ENCODE measurements around the gene AIG1. TPM values are rescaled to one million over a fixed set of nuclear protein-coding genes. Genes with fewer than 3 reads are reported as not detected.

The AIG1 gene
- total and polyA plus RNA-seq, 12 donors = 21.0 to 55.7 (median 47.2) TPM

- Histone ChIP-seq H3K4me1 (replicated peaks in 1 of 2) (no peaks in the 10 kb centered on the region), H3K4me3 (no peak overlapping the region), H3K36me3 (replicated peaks in 1 of 2) (no peaks in the 10 kb centered on the region), H3K27me3 (no peaks in the 10 kb centered on the region), H3K27ac (no peak overlapping the region), H3K9me3 (replicated peaks in 1 of 3) (no peaks in the 10 kb centered on the region)
- intact Hi-C loops (cut with DNase I) = no loop called here
- WGBS, 4 donors = 59 to 75% (median 73%) methylated on average over 1 of the region's 1 CpG
- TF ChIP-seq CTCF (IDR thresholded peaks at IDR 0.05) (no peak), POLR2A (IDR thresholded peaks at IDR 0.05) (no peak)
- no peak for DNase-seq
Measured at GRCh38 chr6:143332153-143332845, 271.6 kb downstream of the AIG1 start.

DNA sequence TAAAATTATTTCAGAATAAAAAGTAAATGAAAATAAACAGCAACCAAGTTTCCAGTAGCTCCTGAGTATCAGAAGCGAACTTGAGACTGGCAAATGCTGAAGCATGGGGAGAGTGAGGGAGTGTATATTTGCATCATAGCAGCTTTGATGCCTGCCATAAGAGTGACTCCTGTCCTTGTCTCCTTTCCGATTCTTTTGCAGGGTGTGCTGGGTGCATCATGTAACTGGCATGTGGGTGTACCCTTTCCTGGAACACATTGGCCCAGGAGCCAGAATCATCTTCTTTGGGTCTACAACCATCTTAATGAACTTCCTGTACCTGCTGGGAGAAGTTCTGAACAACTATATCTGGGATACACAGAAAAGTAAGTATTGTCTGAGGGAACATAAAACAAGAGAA is 272.4 kb downstream of the AIG1 start:
- WGBS, 4 donors = 83 to 97% (median 96%) methylated on average over 2 of the region's 2 CpGs

GRCh38 chr6:143333749-143334520 is 273.2 kb downstream of the AIG1 start:
- Histone ChIP-seq H3K27ac (no peak overlapping the region), H3K36me3 (replicated peaks in 1 of 2) (no peaks in the 10 kb centered on the region), H3K27me3 (no peaks in the 10 kb centered on the region), H3K9me3 (replicated peaks in 1 of 3) (no peaks in the 10 kb centered on the region), H3K4me3 (no peak overlapping the region), H3K4me1 (replicated peaks in 1 of 2) (no peaks in the 10 kb centered on the region)
- 92 to 95% (median 95%) methylated on average over 7 of the region's 7 CpGs for WGBS, 4 donors
- intact Hi-C loops (cut with DNase I) = no loop called here
- no peak for TF ChIP-seq POLR2A (IDR thresholded peaks at IDR 0.05)
- TF ChIP-seq CTCF (IDR thresholded peaks at IDR 0.05) = no peak
- no peak for DNase-seq

More for the DNA sequence above, 272.4 kb downstream of the AIG1 start:
- Histone ChIP-seq H3K36me3 (replicated peaks in 1 of 2) (no peaks in the 10 kb centered on the region), H3K4me3 (no peak overlapping the region), H3K4me1 (replicated peaks in 1 of 2) (no peaks in the 10 kb centered on the region), H3K9me3 (replicated peaks in 1 of 3) (no peaks in the 10 kb centered on the region), H3K27me3 (no peaks in the 10 kb centered on the region), H3K27ac (no peak overlapping the region)
- TF ChIP-seq POLR2A (IDR thresholded peaks at IDR 0.05) (no peak), CTCF (IDR thresholded peaks at IDR 0.05) (no peak)
- intact Hi-C loops (cut with DNase I) = no loop called here
- DNase-seq = no peak

GRCh38 chr6:143335865-143336264 is 275.2 kb downstream of the AIG1 start:
- H3K4me1 ChIP-seq (replicated peaks in 1 of 2) = no peaks in the 10 kb centered on the region
- no peaks in the 10 kb centered on the region for H3K27me3 ChIP-seq
- intact Hi-C loops (cut with DNase I) = no loop called here
- no peak for TF ChIP-seq CTCF (IDR thresholded peaks at IDR 0.05)
- TF ChIP-seq POLR2A (IDR thresholded peaks at IDR 0.05) = no peak
- H3K36me3 ChIP-seq (replicated peaks in 1 of 2) = no peaks in the 10 kb centered on the region
- 95 to 100% (median 96%) methylated on average over 2 of the region's 2 CpGs for WGBS, 4 donors
- no peaks in the 10 kb centered on the region for H3K9me3 ChIP-seq (replicated peaks in 1 of 3)
- H3K27ac ChIP-seq = no peak overlapping the region
- no peak for DNase-seq
- no peak overlapping the region for H3K4me3 ChIP-seq

All from adrenal gland (tissue), 12 donors.